Activated B cell treated with CpG ODN at 0.5 μM for 24 hours (primary cell): ENCODE data around the gene UBE4B. TPM values are rescaled to one million over a fixed set of nuclear protein-coding genes. Genes with fewer than 3 reads are reported as not detected.
"Not testable (repeated sequence)": the region's sequence is repeated elsewhere in the genome, so short reads cannot be mapped to it uniquely, and the experiment has no call there.

ENCODE experiments used
- ATAC-seq: fragments of 200-7000 bp; cut with Tn5 transposase; one replicate; pipeline ENCODE4 v1.10.0; 2021; ENCODE audit warnings: low read depth, mild to moderate bottlenecking, moderate library complexity
- CTCF ChIA-PET: fragments of 350-600 bp; sonication (Branson Sonifier 250); formaldehyde crosslinking; loops from one replicate; lab custom pipeline; 2021; ENCODE audit warnings: antibody characterized with exemption; lab: Charles Lee
- POLR2A ChIA-PET: fragments of 350-600 bp; sonication (Branson Sonifier 250); formaldehyde crosslinking; loops from one replicate; lab custom pipeline; 2021; ENCODE audit warnings: antibody characterized with exemption; lab: Charles Lee
- DNase-seq: peaks from one replicate; pipeline ENCODE4 v3.0.0; 2022
- H3K27ac Mint-ChIP-seq: one replicate; pipeline ENCODE4 v1.8.0; 2020; ENCODE audit warnings: mixed read lengths
- H3K27me3 Mint-ChIP-seq: one replicate; pipeline ENCODE4 v1.8.0; 2021; ENCODE audit warnings: mixed read lengths
- H3K36me3 Mint-ChIP-seq: one replicate; pipeline ENCODE4 v1.8.0; 2021; ENCODE audit warnings: low read depth, mixed read lengths
- H3K4me1 Mint-ChIP-seq: one replicate; pipeline ENCODE4 v1.8.0; 2021; ENCODE audit warnings: mixed read lengths
- H3K4me3 Mint-ChIP-seq: one replicate; pipeline ENCODE4 v1.8.0; 2020; ENCODE audit warnings: mild to moderate bottlenecking, mixed read lengths
- H3K9me3 Mint-ChIP-seq: one replicate; pipeline ENCODE4 v1.8.0; 2020; ENCODE audit warnings: mixed read lengths
- CTCF ChIP-seq: fragments of 200-600 bp; IDR thresholded peaks from one replicate; pipeline ENCODE4 v1.8.0; 2022; ENCODE audit warnings: antibody characterized with exemption, mild to moderate bottlenecking
- intact Hi-C: fragments of 100-400 bp; cut with micrococcal nuclease; formaldehyde crosslinking; loops from one replicate; pipeline ENCODE4 v1.15.1; 2024
- total RNA-seq: library from RNA; stranded (reverse); gene quantifications from 2 replicates; pipeline ENCODE4 v1.2.3, GENCODE V29; 2022

UBE4B gene
- total RNA-seq, 1 donor from 2014 or later, result 44.7 TPM

- H3K27ac Mint-ChIP-seq, result no peak overlapping the region
- H3K9me3 Mint-ChIP-seq, result no peaks in the 10 kb centered on the region
- no peak for TF ChIP-seq CTCF
- ChIA-PET POLR2A (no interaction called here), CTCF (no interaction called here)
- no peak overlapping the region for H3K4me3 Mint-ChIP-seq
- peaks cover 9% of the 10 kb centered on the region for H3K4me1 Mint-ChIP-seq
- ATAC-seq, result no peak
- intact Hi-C loops, result no loop called here
- no peaks in the 10 kb centered on the region for H3K27me3 Mint-ChIP-seq
- peaks cover 30% of the 10 kb centered on the region for H3K36me3 Mint-ChIP-seq
- DNase-seq, result no peak
Observed at GRCh38 chr1:10068605-10069294, 36.0 kb downstream of the UBE4B start.

DNA sequence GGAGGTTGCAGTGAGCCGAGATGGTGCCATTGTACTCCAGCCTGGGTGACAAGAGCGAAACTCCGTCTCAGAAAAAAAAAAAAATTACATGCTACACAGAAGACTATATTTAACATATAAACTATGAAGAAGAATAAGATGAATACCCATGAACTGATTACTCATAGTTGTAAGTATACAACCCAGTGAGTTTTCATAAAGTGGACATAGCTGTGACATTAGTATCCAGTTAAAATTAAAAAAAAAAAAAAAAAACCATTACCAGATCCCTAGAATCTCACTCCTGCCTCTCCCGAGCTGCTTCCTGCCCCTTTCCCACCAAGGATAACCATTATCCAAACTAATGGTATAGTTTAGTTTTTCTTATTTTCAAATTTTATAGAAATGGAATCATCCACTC, 37.4 kb downstream of the UBE4B start:
- Mint-ChIP-seq H3K9me3 (no peaks in the 10 kb centered on the region), H3K4me3 (no peak overlapping the region), H3K27ac (no peak overlapping the region), H3K4me1 (peaks cover 13% of the 10 kb centered on the region), H3K36me3 (peaks cover 33% of the 10 kb centered on the region), H3K27me3 (no peaks in the 10 kb centered on the region)
- ChIA-PET CTCF (no interaction called here), POLR2A (no interaction called here)
- TF ChIP-seq CTCF, result no peak
- ATAC-seq (no peak), DNase-seq (no peak)
- intact Hi-C loops, result no loop called here

DNA sequence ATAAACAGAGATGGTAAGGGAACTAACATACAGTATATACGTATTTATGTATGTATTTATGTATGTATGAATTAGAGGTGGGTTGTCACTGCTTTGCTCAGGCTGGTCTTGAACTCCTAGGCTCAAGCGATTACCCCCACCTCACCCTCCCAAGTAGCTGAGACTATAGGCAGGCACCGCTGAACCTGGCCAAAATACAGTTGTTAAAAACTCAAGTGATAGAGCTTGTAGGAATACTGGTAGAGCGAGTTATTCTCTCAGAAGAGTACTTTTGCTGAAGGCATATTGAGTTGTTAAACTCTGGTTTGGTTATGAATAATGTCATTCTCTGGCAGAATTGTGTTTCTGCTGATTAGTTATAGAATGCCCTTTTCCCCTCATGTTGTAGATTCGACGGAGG, 38.9 kb downstream of the UBE4B start:
- H3K4me1 Mint-ChIP-seq, result peaks cover 13% of the 10 kb centered on the region
- peaks cover 40% of the 10 kb centered on the region for H3K36me3 Mint-ChIP-seq
- ChIA-PET CTCF (no interaction called here), POLR2A (interaction anchor here (0.6 kb wide), 1 partner anchor 1836 kb away, joined by 3 read pairs; no protein-coding TSS in a partner anchor)
- intact Hi-C loops, result no loop called here
- no peak overlapping the region for H3K4me3 Mint-ChIP-seq
- H3K27ac Mint-ChIP-seq, result no peak overlapping the region
- H3K27me3 Mint-ChIP-seq, result no peaks in the 10 kb centered on the region
- TF ChIP-seq CTCF, result no peak
- no peaks in the 10 kb centered on the region for H3K9me3 Mint-ChIP-seq
- DNase-seq (no peak), ATAC-seq (no peak)

- H3K9me3 Mint-ChIP-seq, DNase-seq, H3K27ac Mint-ChIP-seq, H3K4me1 Mint-ChIP-seq, H3K4me3 Mint-ChIP-seq, ATAC-seq, intact Hi-C loops, H3K27me3 Mint-ChIP-seq, CTCF ChIA-PET, POLR2A ChIA-PET: not testable (repeated sequence)
- H3K36me3 Mint-ChIP-seq, result peaks cover 49% of the 10 kb centered on the region
Observed at GRCh38 chr1:10073371-10073770, 40.6 kb downstream of the UBE4B start.

GRCh38 chr1:10074059-10074851, 41.5 kb downstream of the UBE4B start:
- no peak for TF ChIP-seq CTCF
- H3K36me3 Mint-ChIP-seq, result peaks cover 49% of the 10 kb centered on the region
- no peaks in the 10 kb centered on the region for H3K27me3 Mint-ChIP-seq
- no peak overlapping the region for H3K4me3 Mint-ChIP-seq
- H3K27ac Mint-ChIP-seq, result no peak overlapping the region
- H3K4me1 Mint-ChIP-seq, result peaks cover 9% of the 10 kb centered on the region
- intact Hi-C loops, result no loop called here
- CTCF ChIA-PET, result no interaction called here
- POLR2A ChIA-PET, result no interaction called here
- ATAC-seq (no peak), DNase-seq (no peak)
- no peaks in the 10 kb centered on the region for H3K9me3 Mint-ChIP-seq
